Measurements from ENCODE around the gene SIGLEC8.
"Not testable (repeated sequence)": the region's sequence is repeated elsewhere in the genome, so short reads cannot be mapped to it uniquely, and the experiment has no call there.

SIGLEC8 gene

DNA sequence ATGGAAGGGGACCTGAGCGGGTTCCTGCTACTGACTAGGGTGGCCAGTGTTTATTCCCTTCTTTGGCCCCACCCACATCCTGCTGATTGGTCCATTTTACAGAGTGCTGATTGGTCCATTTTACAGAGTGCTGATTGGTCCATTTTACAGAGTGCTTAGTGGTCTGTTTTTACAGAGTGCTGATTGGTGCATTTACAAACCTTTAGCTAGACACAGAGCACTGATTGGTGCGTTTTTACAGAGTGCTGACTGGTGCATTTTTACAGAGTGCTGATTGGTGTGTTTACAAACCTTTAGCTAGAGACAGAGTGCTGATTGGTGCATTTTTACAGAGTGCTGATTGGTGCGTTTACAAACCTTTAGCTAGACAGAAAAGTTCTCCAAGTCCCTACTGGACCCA lies 10.7 kb downstream of the SIGLEC8 start:
- DNase-seq (ENCODE audit: low spot score) = not testable (repeated sequence)

- DNase-seq (ENCODE audit: low spot score) = no peak
These were observed 16.6 kb downstream of the SIGLEC8 start for GRCh38 chr19:51441410-51442390.

DNA sequence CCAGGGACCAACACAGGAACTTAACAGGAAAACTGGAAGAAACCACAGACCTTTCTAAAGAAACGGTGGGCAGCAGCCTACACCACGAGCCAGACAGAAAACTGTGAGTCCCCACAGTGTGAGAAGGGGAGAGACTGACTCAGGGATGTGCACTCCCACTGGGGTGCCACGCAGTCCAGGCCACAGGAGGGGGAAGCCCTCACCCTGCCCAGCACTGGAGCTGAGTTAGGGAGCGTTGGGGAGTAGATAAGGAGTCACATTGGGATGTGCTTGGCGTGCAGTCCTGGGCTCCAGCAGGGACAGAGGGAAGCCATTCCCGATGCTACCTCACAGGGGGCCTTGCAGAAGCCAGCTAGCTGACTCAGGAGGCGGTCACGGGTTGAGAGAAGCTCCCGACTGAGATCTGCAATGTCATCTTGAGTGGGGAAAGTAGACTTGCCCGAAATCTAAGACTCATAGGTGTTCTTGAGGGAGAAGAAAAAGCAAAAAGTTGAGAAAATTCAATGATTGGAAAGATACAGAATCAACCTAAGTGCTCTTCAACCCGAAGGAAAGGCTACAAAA lies 17.3 kb downstream of the SIGLEC8 start:
- no peak for DNase-seq (ENCODE audit: low spot score)

DNA sequence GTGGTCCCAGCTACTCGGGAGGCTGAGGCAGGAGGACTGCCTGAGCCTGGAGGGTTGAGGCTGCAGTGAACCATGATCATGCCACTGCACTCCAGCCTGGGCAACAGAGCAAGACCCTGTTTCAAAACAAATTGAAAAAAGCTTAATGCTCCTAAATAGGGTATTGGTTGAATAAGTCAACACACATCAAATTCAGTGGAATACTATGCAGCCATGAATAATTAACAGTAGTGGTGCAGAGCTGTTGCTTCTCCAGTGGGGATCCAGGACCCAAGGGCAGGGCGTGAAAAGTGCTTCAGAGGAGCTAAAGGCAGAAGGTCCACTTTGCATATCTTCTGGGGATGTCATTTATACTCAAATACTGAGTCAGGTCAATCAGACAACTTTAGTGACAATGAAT lies 18.2 kb downstream of the SIGLEC8 start:
- DNase-seq (ENCODE audit: low spot score) = no peak

DNA sequence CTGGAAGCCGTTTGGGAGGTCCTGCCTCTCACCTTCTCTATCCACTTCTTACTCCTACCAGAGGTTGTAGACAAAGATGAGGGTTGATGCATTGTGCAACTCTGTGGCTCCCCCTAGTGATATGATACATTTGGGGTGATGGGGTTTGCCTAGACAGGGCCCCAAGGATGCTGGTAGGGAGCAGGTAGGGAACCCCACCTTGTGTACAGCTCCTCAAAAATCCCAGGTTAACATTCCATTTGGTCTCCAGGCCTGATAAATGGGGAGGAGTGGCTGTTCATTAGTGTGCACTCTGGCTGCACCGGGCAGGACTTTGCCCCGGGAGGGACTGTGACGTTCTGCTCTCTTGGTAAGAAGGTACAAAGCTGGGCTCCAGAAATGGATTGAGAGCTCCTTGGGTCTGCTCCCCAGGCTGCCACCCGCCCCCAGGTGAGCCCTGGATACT lies 19.2 kb downstream of the SIGLEC8 start:
- DNase-seq (ENCODE audit: low spot score) = peak; percentile 14

DNA sequence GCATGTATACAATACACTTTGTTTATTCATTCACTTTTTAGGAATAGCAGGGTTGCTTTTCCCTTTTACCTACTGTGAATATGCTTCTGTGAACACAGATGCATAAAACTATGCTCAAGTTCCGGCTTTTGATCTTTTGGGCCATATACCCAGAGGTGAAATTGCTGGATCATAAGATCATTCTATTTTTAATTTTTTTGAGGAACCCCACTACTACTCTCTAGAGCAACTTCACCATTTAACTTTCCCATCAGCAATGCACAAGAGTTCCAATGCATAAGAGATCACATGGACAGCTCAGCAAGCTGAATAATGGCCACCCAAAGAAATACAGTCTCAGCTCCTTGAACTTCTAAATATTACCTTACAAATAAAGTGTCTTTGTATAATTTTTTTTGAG lies 23.8 kb downstream of the SIGLEC8 start:
- DNase-seq (ENCODE audit: low spot score) = no peak

DNA sequence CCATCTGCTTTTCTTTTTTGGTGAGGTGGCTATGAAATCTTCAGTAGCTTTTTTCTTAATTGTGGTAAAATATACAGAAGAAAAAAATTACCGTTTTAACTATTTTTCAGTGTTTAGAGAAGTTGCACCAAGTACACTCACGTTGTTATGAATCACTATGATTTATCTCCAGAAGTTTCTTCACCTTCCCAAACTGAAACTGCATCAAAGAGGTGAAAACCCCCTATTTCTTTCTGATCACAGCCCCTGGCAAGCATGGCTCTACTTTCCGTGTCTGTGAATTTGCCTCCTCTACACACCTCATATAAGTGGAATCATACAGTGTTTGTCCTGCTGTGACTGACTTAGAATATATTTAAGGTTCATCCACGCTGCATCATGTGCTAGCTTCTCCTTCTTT lies 25.2 kb downstream of the SIGLEC8 start:
- DNase-seq (ENCODE audit: low spot score) = no peak

GRCh38 chr19:51431124-51431523 lies 27.1 kb downstream of the SIGLEC8 start:
- no peak for DNase-seq (ENCODE audit: low spot score)

DNA sequence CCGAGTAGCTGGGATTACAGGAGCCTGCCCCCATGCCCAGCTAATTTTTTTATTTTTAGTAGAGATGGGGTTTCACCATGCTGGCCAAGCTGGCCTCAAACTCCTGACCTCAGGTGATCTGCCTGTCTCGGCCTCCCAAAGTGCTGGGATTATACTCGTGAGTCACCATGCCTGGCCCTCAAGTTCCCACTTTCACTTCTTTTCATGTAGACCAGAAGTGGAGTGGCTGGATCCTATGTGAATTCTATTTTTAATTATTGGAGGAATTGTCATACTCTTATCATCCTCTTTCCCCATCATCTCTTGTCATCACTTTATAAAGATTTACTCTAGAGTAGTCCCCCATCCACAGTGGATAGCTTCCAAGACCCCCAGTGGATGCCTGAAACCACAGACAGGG lies 28.0 kb downstream of the SIGLEC8 start:
- no peak for DNase-seq (ENCODE audit: low spot score)

- DNase-seq (ENCODE audit: low spot score) = no peak
These were observed 31.1 kb downstream of the SIGLEC8 start for GRCh38 chr19:51427201-51427600.

DNA sequence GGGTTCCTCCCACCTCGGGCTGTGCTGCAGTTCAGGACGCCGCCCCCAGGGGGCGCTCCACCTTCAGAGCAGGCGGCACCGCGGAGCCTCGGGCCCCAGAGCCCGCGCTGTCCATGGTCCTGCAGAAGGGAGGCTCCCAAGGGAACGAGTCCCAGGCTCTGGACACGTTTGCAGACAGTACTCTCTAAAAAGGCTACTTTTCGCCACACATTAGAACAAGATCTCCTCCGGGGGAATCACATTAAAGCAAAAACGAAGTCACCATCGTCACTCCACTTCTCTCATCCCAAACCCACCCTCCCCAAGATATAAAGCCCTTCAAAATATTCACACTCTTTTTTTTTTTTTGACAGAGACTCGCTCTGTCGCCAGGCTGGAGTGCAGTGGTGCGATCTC lies 36.2 kb downstream of the SIGLEC8 start:
- DNase-seq (ENCODE audit: low spot score) = peak; percentile 57

DNA sequence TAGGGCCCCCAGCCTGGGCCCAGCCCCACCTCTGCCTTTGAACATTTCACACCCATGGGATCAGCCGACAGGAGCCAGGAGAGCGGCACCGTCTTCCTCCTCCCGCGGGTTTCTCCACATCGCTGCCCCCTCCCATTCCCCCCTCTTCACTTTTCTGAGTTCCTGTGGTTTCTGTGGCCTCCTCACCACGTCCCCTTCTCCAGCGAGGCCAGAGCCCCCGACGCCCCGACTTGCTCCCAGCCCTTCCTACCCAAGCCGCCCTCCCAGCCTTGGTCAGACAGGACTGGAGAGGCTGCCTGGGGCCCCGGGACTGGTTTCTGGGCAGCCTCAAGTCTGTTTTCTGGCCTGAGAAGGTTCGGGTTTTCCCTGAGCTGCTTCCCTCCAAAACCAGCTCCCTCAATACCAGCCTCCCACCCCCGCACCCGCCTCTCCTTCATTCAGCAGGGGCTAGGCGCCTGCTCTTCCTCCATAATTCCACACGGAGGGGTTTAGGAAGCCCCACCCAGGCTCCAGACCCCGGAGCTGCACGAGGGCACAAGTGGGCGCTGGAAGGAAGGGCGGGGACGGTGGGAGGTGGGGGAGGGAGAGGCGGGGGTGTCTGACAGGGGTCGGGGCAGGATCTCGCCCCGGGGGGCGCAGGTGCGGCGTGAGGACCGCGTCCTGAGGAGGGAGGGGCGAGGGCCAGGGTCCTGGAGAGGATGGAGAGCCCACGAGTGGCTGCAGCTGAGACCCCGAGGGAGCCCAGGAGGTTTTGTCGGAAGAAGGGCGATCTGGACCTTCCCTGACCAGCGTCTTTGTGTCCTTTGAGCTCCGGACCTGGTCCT lies 36.8 kb downstream of the SIGLEC8 start:
- DNase-seq (ENCODE audit: low spot score) = no peak

GRCh38 chr19:51420511-51420910 lies 37.7 kb downstream of the SIGLEC8 start:
- DNase-seq (ENCODE audit: low spot score) = not testable (repeated sequence)

DNA sequence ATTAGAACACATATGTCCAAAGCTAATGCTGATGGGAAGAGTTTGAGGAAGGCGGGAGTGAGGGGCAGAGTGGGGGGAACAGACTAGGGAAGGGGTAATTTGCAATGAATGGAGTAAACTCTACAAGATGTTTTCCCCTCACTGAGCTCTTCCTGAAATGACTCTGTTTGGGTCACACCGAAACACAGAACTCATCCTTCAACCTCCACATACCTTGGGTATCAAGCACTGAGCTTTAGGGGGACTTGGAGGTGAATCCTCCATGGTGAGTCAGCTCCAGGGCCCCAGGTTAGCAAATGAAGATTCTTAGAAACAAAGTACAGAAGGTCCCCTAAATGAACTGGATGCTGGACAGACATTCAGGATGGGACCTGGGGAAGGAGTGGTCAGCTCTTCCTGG lies 39.5 kb downstream of the SIGLEC8 start:
- DNase-seq (ENCODE audit: low spot score) = no peak

- DNase-seq (ENCODE audit: low spot score) = no peak
These were observed 40.5 kb downstream of the SIGLEC8 start for GRCh38 chr19:51417810-51418157.

DNA sequence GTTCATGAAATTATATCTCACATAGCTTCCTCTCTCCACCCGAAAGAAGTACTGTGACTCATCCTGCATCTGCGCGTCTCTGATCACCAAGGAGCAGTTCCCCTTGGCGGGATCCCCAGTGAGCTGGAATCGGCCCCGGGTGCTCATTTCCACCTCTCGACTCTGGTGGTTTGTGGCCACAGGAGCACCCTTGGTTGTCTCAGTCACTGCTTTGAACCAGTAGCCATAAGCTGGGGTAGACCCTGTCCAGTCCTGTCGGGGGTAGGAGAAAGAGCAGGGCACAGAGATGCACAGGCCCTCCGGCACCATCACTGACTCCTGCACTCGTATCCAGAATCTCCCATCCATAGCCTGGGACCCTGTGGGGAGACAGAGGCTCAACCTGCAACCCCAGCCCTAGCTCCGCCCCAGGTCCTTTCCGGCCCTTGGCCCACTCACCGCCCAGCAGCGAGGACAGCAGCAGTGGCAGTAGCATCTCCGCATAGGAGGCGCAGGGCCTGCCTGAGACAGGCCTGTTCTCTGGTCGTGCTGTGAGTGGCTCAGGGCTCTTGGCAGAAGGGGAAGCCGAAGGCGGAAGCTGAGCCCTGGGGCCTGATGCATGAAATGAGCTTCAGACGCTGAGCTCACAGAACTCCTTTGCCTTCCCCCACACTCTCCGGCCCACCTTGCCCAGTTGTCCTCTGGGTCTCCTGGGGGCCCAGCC lies 41.0 kb downstream of the SIGLEC8 start, which contains the start of gene SIGLEC10:
Gene SIGLEC10 (minus strand): TSS at position 536 of the 703 bp plus-strand sequence. CDS start 61 bp downstream, at position 475.
- DNase-seq (ENCODE audit: low spot score) = no peak

DNA sequence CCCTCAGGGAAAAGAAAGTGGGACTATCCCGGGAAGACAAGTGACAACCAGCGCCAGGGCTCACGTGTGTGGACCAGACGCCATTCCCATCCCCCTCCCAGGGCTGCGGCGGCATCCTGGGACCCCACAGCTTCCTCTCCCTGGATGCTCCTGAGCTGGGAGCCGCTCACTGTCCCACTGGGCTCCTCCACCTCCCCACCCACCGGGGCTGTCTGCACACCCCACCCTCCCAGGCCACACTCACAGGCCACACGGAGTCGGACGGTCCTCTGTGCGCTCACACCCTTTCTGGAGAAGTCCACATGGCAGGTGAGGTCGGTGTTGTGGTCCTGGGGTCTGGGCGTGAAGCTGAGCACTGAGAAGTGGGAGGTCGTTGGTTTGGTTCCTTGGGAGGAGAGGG lies 41.8 kb downstream of the SIGLEC8 start:
- not testable (repeated sequence) for DNase-seq (ENCODE audit: low spot score)

DNA sequence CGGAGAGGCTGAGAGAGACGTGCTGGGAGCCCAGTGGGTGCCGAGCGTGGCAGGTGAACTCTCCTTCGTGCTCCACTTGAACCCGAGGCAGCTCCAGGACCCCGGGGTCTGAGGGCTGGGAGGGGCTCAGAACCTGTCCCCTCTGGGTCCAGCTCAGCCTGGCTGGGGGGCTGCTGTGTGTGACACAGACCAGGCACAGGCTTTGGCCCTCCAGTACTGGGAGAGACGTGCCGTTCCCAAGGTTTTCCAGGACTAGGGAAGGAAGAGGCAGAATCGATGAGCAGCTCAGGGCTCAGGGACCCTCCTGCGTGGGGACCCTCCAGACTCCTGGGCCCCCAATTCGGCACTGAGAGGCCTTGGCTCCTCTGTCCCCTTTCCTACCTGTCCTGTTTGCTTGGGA lies 43.1 kb downstream of the SIGLEC8 start:
- DNase-seq (ENCODE audit: low spot score) = no peak

GRCh38 chr19:51410950-51411748 lies 47.1 kb downstream of the SIGLEC8 start:
- no peak for DNase-seq (ENCODE audit: low spot score)

DNA sequence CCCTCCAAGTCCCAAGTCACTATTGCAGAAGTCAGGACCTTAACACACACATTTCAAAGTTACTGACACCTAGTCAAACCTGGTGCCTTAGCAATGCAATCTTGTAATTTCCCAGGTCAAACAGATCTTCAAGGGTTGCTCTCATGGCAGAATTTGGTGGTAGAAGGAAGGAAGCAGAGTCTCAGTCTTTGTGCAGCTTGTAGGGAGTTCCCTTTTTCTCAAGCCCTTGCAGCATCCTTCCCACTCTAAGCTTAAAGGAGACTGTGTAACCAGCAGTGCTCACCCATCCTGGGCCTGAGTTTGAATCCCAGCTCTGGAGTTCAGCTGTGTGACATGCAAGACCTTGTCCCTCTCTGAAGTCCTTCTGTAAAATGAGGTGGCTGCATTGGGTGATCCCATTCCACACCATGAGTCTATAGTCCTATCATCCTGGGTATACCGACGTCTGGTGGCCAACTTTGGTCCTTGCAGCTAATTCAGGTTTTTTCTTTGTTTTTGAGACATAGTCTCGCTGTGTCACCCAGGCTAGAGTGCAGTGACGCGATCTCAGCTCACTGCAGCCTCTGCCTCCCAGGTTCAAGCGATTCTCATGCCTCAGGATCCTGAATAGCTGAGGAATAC lies 50.6 kb downstream of the SIGLEC8 start:
- DNase-seq (ENCODE audit: low spot score) = peak; percentile 67

- DNase-seq (ENCODE audit: low spot score) = no peak
These were observed 56.1 kb downstream of the SIGLEC8 start for GRCh38 chr19:51402117-51402516.
